K562 (cell line): ENCODE measurements around the gene ZSCAN21. TPM values are rescaled to one million over a fixed set of nuclear protein-coding genes. Genes with fewer than 3 reads are reported as not detected.

ENCODE experiments used
- CBX3 ChIP-seq, 2 experiments: IDR thresholded peaks; 1 replicate in 1 of 2; 2 replicates in 1 of 2; pipeline ENCODE4 v1.6.1; 2012; ENCODE audit warnings: inconsistent platforms in 2 of 2, low read length in 2 of 2, borderline replicate concordance in 1 of 2, control low read depth in 1 of 2
- CTCF ChIP-seq, 3 experiments: IDR thresholded peaks in 2 of 3; conservative IDR thresholded peaks in 1 of 3; 2 replicates each; pipeline ENCODE4 v1.5.1; 2011 to 2012; ENCODE audit warnings: low read length in 3 of 3, mild to moderate bottlenecking in 3 of 3, control low read depth in 2 of 3, improper control_type of control experiment in 1 of 3, inconsistent platforms in 1 of 3, low read depth in 1 of 3, mixed read lengths in 1 of 3, moderate library complexity in 1 of 3; ENCODE audit not compliant: insufficient read depth in 2 of 3
- FOXK2 ChIP-seq, 2 experiments: fragments of 450-650 bp; IDR thresholded peaks in 1 of 2; conservative IDR thresholded peaks in 1 of 2; 2 replicates each; pipeline ENCODE4 v1.6.1; 2016; ENCODE audit warnings: low read depth in 2 of 2, mild to moderate bottlenecking in 1 of 2
- HMGN3 ChIP-seq: IDR thresholded peaks from 2 replicates; pipeline ENCODE4 v1.6.1; 2011; ENCODE audit warnings: borderline replicate concordance, low read depth, mild to moderate bottlenecking, mixed read lengths, low read length; ENCODE audit not compliant: insufficient read length; ENCODE audit errors: extremely low read depth
- NUFIP1 ChIP-seq: fragments of 450-650 bp; IDR thresholded peaks from 2 replicates; pipeline ENCODE4 v1.6.1; 2018; ENCODE audit not compliant: partially characterized antibody
- POLR2AphosphoS5 ChIP-seq: IDR thresholded peaks from 2 replicates; pipeline ENCODE4 v1.6.1; 2011; ENCODE audit warnings: mild to moderate bottlenecking, low read depth, low read length, moderate library complexity; ENCODE audit not compliant: control insufficient read depth, insufficient read depth
- RBM22 ChIP-seq: fragments of 200-400 bp; formaldehyde crosslinking; IDR thresholded peaks from 2 replicates; pipeline ENCODE4 v1.6.1; 2018; ENCODE audit warnings: low read length, low read depth; ENCODE audit not compliant: poor library complexity, severe bottlenecking
- RUNX1 ChIP-seq: sonication (generic); IDR thresholded peaks from 2 replicates; pipeline ENCODE4 v1.6.1; 2016; ENCODE audit warnings: antibody characterized with exemption, low read depth
- SETDB1 ChIP-seq: IDR thresholded peaks from one replicate; pipeline ENCODE4 v1.6.1; 2012; ENCODE audit warnings: low read length, control low read depth, inconsistent platforms
- STAG1 ChIP-seq: sonication (generic); formaldehyde crosslinking; IDR thresholded peaks from 2 replicates; pipeline ENCODE4 v1.5.0; 2020; ENCODE audit warnings: missing genetic modification reagents, borderline replicate concordance
- TAF7 ChIP-seq: fragments of 450-650 bp; IDR thresholded peaks from 2 replicates; pipeline ENCODE4 v1.6.1; 2016; ENCODE audit warnings: missing genetic modification characterization, missing compliant biosample characterization
- THRA ChIP-seq: fragments of 450-650 bp; IDR thresholded peaks from 2 replicates; pipeline ENCODE4 v1.6.1; 2017; ENCODE audit warnings: mild to moderate bottlenecking, moderate library complexity
- XRCC5 ChIP-seq: fragments of 200-400 bp; formaldehyde crosslinking; IDR thresholded peaks from 2 replicates; pipeline ENCODE4 v1.6.1; 2017; ENCODE audit warnings: low read depth, mild to moderate bottlenecking, low read length
- ZKSCAN3 ChIP-seq: fragments of 250-450 bp; sonication (Bioruptor Pico); IDR thresholded peaks from 2 replicates; pipeline ENCODE4 v1.4.0; 2020
- ZNF121 ChIP-seq: sonication (generic); formaldehyde crosslinking; conservative IDR thresholded peaks from 2 replicates; pipeline ENCODE4 v1.8.0; 2022; ENCODE audit warnings: missing genetic modification reagents
- ZNF217 ChIP-seq: sonication (generic); formaldehyde crosslinking; IDR thresholded peaks from 2 replicates; pipeline ENCODE4 v1.8.0; 2022; ENCODE audit warnings: mild to moderate bottlenecking, missing genetic modification reagents
- ZNF224 ChIP-seq: sonication (generic); formaldehyde crosslinking; IDR thresholded peaks from 2 replicates; pipeline ENCODE4 v1.8.0; 2022; ENCODE audit warnings: mild to moderate bottlenecking, missing genetic modification reagents
- ZNF280A ChIP-seq: fragments of 450-650 bp; IDR thresholded peaks from 2 replicates; pipeline ENCODE4 v1.6.1; 2018; ENCODE audit warnings: mild to moderate bottlenecking, low read depth; ENCODE audit not compliant: partially characterized antibody
- ZNF830 ChIP-seq: fragments of 250-450 bp; sonication (Bioruptor Pico); IDR thresholded peaks from 2 replicates; pipeline ENCODE4 v1.5.0; 2021; ENCODE audit warnings: mild to moderate bottlenecking
- polyA plus RNA-seq, 8 experiments: library from polyadenylated mRNA; depleted of rRNA in 4 of 8; stranded (reverse) in 5 of 8; unstranded in 3 of 8; fragments of >200 nt; fragmentation: Nextera tagmentation in 2 of 8; fragmentation: Illumina TruSeq in 1 of 8; extraction: Ambion mirVana in 2 of 8; extraction: Trizol in 1 of 8; gene quantifications; 2 replicates each; pipeline versions ENCODE4 v1.2.1 to v1.2.3, GENCODE V29; 2011 to 2014; ENCODE audit warnings: inconsistent platforms in 1 of 8, missing spikeins in 1 of 8
- total RNA-seq, 7 experiments: library from RNA; depleted of rRNA in 6 of 7; stranded (reverse); fragments of >200 nt in 6 of 7; fragmentation: Illumina TruSeq in 2 of 7; extraction: Trizol in 2 of 7; gene quantifications; 2 replicates each; pipeline versions ENCODE4 v1.2.1 to v1.2.3, GENCODE V29; 2011 to 2021; ENCODE audit warnings: low replicate concordance in 1 of 7
- TF ChIP-seq, protein P1 (sequence below): fragments of 450-650 bp; IDR thresholded peaks from 2 replicates; pipeline ENCODE4 v1.6.1; 2016; ENCODE audit warnings: mild to moderate bottlenecking

The ZSCAN21 gene
- total and polyA plus RNA-seq, 9 of the 15 experiments (the other 6 are each of a cell fraction or from before 2014, with no cell fraction given) = 5.9 to 15.5 (median 13.2) TPM

- TF ChIP-seq ZNF121 (CRISPR knock-in tag) = no peak
- TF ChIP-seq SETDB1 = no peak
- peak; percentile 1; the same call in 1 of the 2 replicates for TF ChIP-seq ZNF830 (CRISPR knock-in tag)
- peak; percentile 96; the same call in 1 of the 2 replicates for TF ChIP-seq ZNF224 (CRISPR knock-in tag)
- peak; percentile 93 for TF ChIP-seq NUFIP1
- TF ChIP-seq ZNF280A = no peak
- TF ChIP-seq ZKSCAN3 (CRISPR knock-in tag) = 0 out of 2 replicates have a peak, but pooled peaks have one; percentile 13
- peak; percentile 65 for TF ChIP-seq STAG1 (CRISPR knock-in tag)
- no peak for TF ChIP-seq ZNF217 (CRISPR knock-in tag)
- TF ChIP-seq CBX3 (IDR thresholded peaks at IDR 0.05; ENCODE audit: borderline replicate concordance in 1 of 2, low read length in 2 of 2) = peak in 1 of 2 experiments; percentile 56; a peak in 2 of 3 replicates
- TF ChIP-seq HMGN3 = peak; percentile 88
- peak; percentile 73 for TF ChIP-seq POLR2AphosphoS5
- TF ChIP-seq CTCF (IDR thresholded peaks at IDR 0.05 in 2 of 3, conservative IDR thresholded peaks at IDR 0.05 in 1 of 3; ENCODE audit: insufficient read depth in 2 of 3, low read depth in 1 of 3, low read length in 3 of 3) = no peak
- TF ChIP-seq TAF7 (tag) = peak; percentile 96
- TF ChIP-seq RBM22 = peak; percentile 64
- peak; percentile 57; the same call in 1 of the 2 replicates for TF ChIP-seq XRCC5
- TF ChIP-seq THRA = no peak
- no peak for TF ChIP-seq RUNX1
- TF ChIP-seq, protein P1, sequence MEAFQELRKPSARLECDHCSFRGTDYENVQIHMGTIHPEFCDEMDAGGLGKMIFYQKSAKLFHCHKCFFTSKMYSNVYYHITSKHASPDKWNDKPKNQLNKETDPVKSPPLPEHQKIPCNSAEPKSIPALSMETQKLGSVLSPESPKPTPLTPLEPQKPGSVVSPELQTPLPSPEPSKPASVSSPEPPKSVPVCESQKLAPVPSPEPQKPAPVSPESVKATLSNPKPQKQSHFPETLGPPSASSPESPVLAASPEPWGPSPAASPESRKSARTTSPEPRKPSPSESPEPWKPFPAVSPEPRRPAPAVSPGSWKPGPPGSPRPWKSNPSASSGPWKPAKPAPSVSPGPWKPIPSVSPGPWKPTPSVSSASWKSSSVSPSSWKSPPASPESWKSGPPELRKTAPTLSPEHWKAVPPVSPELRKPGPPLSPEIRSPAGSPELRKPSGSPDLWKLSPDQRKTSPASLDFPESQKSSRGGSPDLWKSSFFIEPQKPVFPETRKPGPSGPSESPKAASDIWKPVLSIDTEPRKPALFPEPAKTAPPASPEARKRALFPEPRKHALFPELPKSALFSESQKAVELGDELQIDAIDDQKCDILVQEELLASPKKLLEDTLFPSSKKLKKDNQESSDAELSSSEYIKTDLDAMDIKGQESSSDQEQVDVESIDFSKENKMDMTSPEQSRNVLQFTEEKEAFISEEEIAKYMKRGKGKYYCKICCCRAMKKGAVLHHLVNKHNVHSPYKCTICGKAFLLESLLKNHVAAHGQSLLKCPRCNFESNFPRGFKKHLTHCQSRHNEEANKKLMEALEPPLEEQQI = no peak
- TF ChIP-seq FOXK2 (conservative IDR thresholded peaks at IDR 0.05 in 1 of 2, IDR thresholded peaks at IDR 0.05 in 1 of 2; ENCODE audit: low read depth in 2 of 2) = no peak; a peak in 1 of 4 replicates
Observed at GRCh38 chr7:100088621-100089457, 39.3 kb downstream of the ZSCAN21 start, which contains the start of gene COPS6 (continued).
